ENCODE measurements around the gene IL22RA1.

GRCh38 chr1:24161270-24161669 is 18.3 kb upstream of the IL22RA1 start:
- TF ChIP-seq CTCF (conservative IDR thresholded peaks at IDR 0.05) (no peak), EZH2 (IDR thresholded peaks at IDR 0.05; ENCODE audit: low read depth) (no peak)
